Stomach (tissue), 9 donors: Measurements from ENCODE around the gene CLEC16A. TPM values are rescaled to one million over a fixed set of nuclear protein-coding genes. Genes with fewer than 3 reads are reported as not detected.

Experiments used
- DNase-seq, 2 donors: peaks; one replicate each; pipeline versions ENCODE4 v3.0.0 to v3.0.0-alpha.2; 2013 to 2019
- H3K27ac ChIP-seq, 5 donors: fragments of 200-600 bp in 4 of 5; sonication (generic) in 4 of 5; one replicate each; pipeline ENCODE4 v1.5.1; 2013 to 2019; ENCODE audit warnings: mild to moderate bottlenecking in 1 of 5, moderate library complexity in 1 of 5
- H3K27me3 ChIP-seq, 3 donors: fragments of 200-600 bp; sonication (generic); one replicate each; pipeline ENCODE4 v1.5.1; 2017 to 2019; ENCODE audit warnings: mixed run types in 1 of 3
- H3K36me3 ChIP-seq, 4 donors: fragments of 200-600 bp; sonication (generic); 1 replicate in 3 of 4; 2 replicates in 1 of 4; pipeline ENCODE4 v1.5.1; 2016 to 2019
- H3K4me1 ChIP-seq, 4 donors: fragments of 200-600 bp; sonication (generic); one replicate each; pipeline ENCODE4 v1.5.1; 2016 to 2019
- H3K4me3 ChIP-seq, 4 donors: fragments of 200-600 bp; sonication (generic) in 3 of 4; one replicate each; pipeline ENCODE4 v1.5.1; 2016 to 2019; ENCODE audit warnings: mild to moderate bottlenecking in 1 of 4
- H3K9me3 ChIP-seq, 4 donors: fragments of 200-600 bp; sonication (generic); one replicate each; pipeline ENCODE4 v1.5.1; 2016 to 2019
- EP300 ChIP-seq: sonication (generic); formaldehyde crosslinking; IDR thresholded peaks from one replicate; pipeline ENCODE4 v1.6.1; 2017; ENCODE audit warnings: antibody characterized with exemption
- POLR2A ChIP-seq, 4 donors: fragments of 450-650 bp; IDR thresholded peaks; one replicate each; pipeline ENCODE4 v1.6.1; 2016; ENCODE audit warnings: antibody characterized with exemption in 4 of 4, control low read depth in 2 of 4, mild to moderate bottlenecking in 1 of 4, moderate library complexity in 1 of 4
- POLR2AphosphoS5 ChIP-seq, 3 donors: sonication (generic); formaldehyde crosslinking; IDR thresholded peaks; one replicate each; pipeline ENCODE4 v1.6.1; 2016; ENCODE audit warnings: antibody characterized with exemption in 3 of 3
- WGBS, 5 donors: extraction: QIAGEN DNeasy Blood & Tissue Kit in 3 of 5; methylation state at CpG; one replicate each; pipeline versions ENCODE4 v1.1.5 to v1.1.7; 2013 to 2018; 5-methylcytosine and 5-hydroxymethylcytosine counted together
- intact Hi-C: fragments of 100-400 bp; cut with DNase I; formaldehyde crosslinking; loops from one replicate; pipeline ENCODE4 v1.15.1; 2023; ENCODE audit warnings: low total_unique reads
- polyA plus RNA-seq, 3 donors: library from polyadenylated mRNA; stranded (reverse); fragments of 200-250 nt; gene quantifications; one replicate each; pipeline ENCODE4 v1.2.3, GENCODE V29; 2013
- total RNA-seq, 5 donors: library from RNA; depleted of rRNA; stranded (reverse); fragments of >200 nt; gene quantifications; one replicate each; pipeline versions ENCODE4 v1.1.0 to v1.2.3, GENCODE V29; 2014 to 2016
- TF ChIP-seq, protein P1 (sequence below), 7 experiments: fragments of 450-650 bp in 4 of 7; fragments of 200-600 bp in 3 of 7; sonication (generic) in 3 of 7; IDR thresholded peaks; one replicate each; pipeline ENCODE4 v1.5.1; 2016 to 2019; ENCODE audit warnings: antibody characterized with exemption in 7 of 7, control low read depth in 2 of 7, mild to moderate bottlenecking in 1 of 7
- donor health status: healthy with polysubstance abuse.
- donor health status: Bipolar disorder and iron deficiency.
- donor health status: healthy.

The CLEC16A gene
- total and polyA plus RNA-seq, 8 donors = 5.8 to 176 (median 21.8) TPM

DNA sequence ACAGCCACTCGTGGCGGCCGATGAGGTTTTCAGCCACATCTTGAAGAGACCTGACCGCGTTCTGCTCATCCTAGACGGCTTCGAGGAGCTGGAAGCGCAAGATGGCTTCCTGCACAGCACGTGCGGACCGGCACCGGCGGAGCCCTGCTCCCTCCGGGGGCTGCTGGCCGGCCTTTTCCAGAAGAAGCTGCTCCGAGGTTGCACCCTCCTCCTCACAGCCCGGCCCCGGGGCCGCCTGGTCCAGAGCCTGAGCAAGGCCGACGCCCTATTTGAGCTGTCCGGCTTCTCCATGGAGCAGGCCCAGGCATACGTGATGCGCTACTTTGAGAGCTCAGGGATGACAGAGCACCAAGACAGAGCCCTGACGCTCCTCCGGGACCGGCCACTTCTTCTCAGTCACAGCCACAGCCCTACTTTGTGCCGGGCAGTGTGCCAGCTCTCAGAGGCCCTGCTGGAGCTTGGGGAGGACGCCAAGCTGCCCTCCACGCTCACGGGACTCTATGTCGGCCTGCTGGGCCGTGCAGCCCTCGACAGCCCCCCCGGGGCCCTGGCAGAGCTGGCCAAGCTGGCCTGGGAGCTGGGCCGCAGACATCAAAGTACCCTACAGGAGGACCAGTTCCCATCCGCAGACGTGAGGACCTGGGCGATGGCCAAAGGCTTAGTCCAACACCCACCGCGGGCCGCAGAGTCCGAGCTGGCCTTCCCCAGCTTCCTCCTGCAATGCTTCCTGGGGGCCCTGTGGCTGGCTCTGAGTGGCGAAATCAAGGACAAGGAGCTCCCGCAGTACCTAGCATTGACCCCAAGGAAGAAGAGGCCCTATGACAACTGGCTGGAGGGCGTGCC, 37.2 kb upstream of the CLEC16A start:
- Histone ChIP-seq H3K27me3 (no peaks in the 10 kb centered on the region), H3K27ac (no peak overlapping the region), H3K4me1 (no peaks in the 10 kb centered on the region), H3K9me3 (peaks cover 0 to 13% (median 6%) of the 10 kb centered on the region in 4 donors), H3K4me3 (no peak overlapping the region), H3K36me3 (peaks cover 3 to 98% (median 65%) of the 10 kb centered on the region in 4 donors)
- WGBS, 5 donors = 83 to 89% (median 87%) methylated on average over 30 to 46 of the region's 46 CpGs
- no peak for DNase-seq
- intact Hi-C loops = no loop called here
- TF ChIP-seq, protein P1, sequence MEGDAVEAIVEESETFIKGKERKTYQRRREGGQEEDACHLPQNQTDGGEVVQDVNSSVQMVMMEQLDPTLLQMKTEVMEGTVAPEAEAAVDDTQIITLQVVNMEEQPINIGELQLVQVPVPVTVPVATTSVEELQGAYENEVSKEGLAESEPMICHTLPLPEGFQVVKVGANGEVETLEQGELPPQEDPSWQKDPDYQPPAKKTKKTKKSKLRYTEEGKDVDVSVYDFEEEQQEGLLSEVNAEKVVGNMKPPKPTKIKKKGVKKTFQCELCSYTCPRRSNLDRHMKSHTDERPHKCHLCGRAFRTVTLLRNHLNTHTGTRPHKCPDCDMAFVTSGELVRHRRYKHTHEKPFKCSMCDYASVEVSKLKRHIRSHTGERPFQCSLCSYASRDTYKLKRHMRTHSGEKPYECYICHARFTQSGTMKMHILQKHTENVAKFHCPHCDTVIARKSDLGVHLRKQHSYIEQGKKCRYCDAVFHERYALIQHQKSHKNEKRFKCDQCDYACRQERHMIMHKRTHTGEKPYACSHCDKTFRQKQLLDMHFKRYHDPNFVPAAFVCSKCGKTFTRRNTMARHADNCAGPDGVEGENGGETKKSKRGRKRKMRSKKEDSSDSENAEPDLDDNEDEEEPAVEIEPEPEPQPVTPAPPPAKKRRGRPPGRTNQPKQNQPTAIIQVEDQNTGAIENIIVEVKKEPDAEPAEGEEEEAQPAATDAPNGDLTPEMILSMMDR (IDR thresholded peaks at IDR 0.05) = no peak
- no peak for TF ChIP-seq POLR2A (IDR thresholded peaks at IDR 0.05)
- no peak for TF ChIP-seq POLR2AphosphoS5 (IDR thresholded peaks at IDR 0.05)
- no peak for TF ChIP-seq EP300

GRCh38 chr16:10907757-10908045, 36.7 kb upstream of the CLEC16A start:
- intact Hi-C loops = no loop called here
- H3K4me3 ChIP-seq = no peak overlapping the region
- H3K36me3 ChIP-seq = peaks cover 3 to 98% (median 59%) of the 10 kb centered on the region in 4 donors
- DNase-seq = no peak
- H3K4me1 ChIP-seq = no peaks in the 10 kb centered on the region
- TF ChIP-seq EP300 (no peak), POLR2AphosphoS5 (IDR thresholded peaks at IDR 0.05) (no peak), POLR2A (IDR thresholded peaks at IDR 0.05) (no peak)
- TF ChIP-seq, protein P1 (IDR thresholded peaks at IDR 0.05) = no peak
- no peak overlapping the region for H3K27ac ChIP-seq
- 90 to 94% (median 91%) methylated on average over 8 to 21 of the region's 21 CpGs for WGBS, 5 donors
- H3K27me3 ChIP-seq = no peaks in the 10 kb centered on the region
- peaks cover 0 to 8% (median 4%) of the 10 kb centered on the region in 4 donors for H3K9me3 ChIP-seq

DNA sequence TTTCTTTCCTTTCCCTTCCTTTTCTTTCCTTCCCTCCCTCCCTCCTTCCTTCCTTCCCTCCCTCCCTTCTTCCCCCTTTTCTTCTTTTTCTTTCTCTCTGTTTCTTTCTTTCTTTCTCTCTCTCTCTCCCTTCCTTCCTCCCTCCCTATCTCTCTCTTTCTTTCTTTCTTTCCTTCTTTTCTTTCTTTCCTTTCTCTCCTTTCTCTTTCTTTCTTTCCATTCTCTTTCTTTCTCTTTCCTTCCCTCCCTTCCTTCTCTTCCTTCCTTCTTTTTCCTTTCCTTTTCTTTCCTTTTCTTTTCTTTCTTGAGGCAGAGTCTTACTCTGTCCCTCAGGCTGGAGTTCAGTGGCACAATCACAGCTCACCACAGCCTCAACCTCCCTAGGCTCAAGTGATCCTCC, 33.1 kb upstream of the CLEC16A start:
- Histone ChIP-seq H3K36me3 (peaks cover 0 to 98% (median 41%) of the 10 kb centered on the region in 4 donors), H3K27ac (no peak overlapping the region)
- intact Hi-C loops = no loop called here

DNA sequence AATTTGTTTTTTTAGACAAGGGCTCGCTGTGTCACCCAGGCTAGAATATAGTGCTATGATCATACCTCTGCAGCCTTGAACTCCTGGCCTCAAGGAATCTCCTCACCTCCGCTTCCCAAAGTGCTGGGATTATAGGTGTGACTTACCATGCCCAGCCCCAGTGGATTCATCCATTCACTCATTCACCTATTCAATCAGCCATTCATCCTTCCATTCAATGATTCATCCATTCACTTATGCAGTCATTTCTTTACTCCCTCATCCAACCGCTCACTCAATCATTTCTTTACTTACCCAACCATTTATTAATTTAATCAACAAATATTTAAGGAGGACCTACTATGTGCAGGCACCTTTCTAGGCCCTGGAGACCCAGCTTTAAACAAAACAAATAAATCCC, 27.8 kb upstream of the CLEC16A start:
- DNase-seq = no peak
- TF ChIP-seq POLR2A (IDR thresholded peaks at IDR 0.05) = no peak
- TF ChIP-seq POLR2AphosphoS5 (IDR thresholded peaks at IDR 0.05) = no peak
- TF ChIP-seq, protein P1 (IDR thresholded peaks at IDR 0.05) = no peak
- no peak for TF ChIP-seq EP300
- intact Hi-C loops = no loop called here
- Histone ChIP-seq H3K4me1 (peaks cover 0 to 30% (median 10%) of the 10 kb centered on the region in 4 donors), H3K27me3 (no peaks in the 10 kb centered on the region), H3K36me3 (peaks cover 0 to 99% (median 14%) of the 10 kb centered on the region in 4 donors), H3K27ac (no peak overlapping the region), H3K4me3 (no peak overlapping the region), H3K9me3 (no peaks in the 10 kb centered on the region)
- 60 to 67% (median 64%) methylated on average over 3 of the region's 3 CpGs for WGBS, 5 donors

More for the DNA sequence above, 33.1 kb upstream of the CLEC16A start:
- TF ChIP-seq, protein P1 (IDR thresholded peaks at IDR 0.05) = no peak
- TF ChIP-seq POLR2A (IDR thresholded peaks at IDR 0.05) (no peak), EP300 (no peak), POLR2AphosphoS5 (IDR thresholded peaks at IDR 0.05) (no peak)
- Histone ChIP-seq H3K4me3 (no peak overlapping the region), H3K27me3 (no peaks in the 10 kb centered on the region), H3K9me3 (no peaks in the 10 kb centered on the region), H3K4me1 (no peaks in the 10 kb centered on the region)
- no peak for DNase-seq
